KOPT-K1 (cell line): Measurements from ENCODE around the gene G3BP2.
"Not testable (repeated sequence)": the region's sequence is repeated elsewhere in the genome, so short reads cannot be mapped to it uniquely, and the experiment has no call there.

Experiments
- H3K27ac ChIP-seq: fragments of 200-600 bp; sonication (generic); 2 replicates; pipeline ENCODE4 v1.5.1; 2016; ENCODE audit warnings: antibody characterized with exemption, mild to moderate bottlenecking, low read depth, low read length; ENCODE audit not compliant: poor library complexity, severe bottlenecking
- H3K36me3 ChIP-seq: fragments of 200-600 bp; sonication (generic); 2 replicates; pipeline ENCODE4 v1.5.1; 2017; ENCODE audit warnings: antibody characterized with exemption, mild to moderate bottlenecking, low read length, moderate library complexity; ENCODE audit not compliant: insufficient read depth
- H3K9me3 ChIP-seq: fragments of 200-600 bp; sonication (generic); 2 replicates; pipeline ENCODE4 v1.5.1; 2017; ENCODE audit warnings: antibody characterized with exemption, low read length, mild to moderate bottlenecking; ENCODE audit not compliant: insufficient read depth, poor library complexity, severe bottlenecking

Gene G3BP2

DNA sequence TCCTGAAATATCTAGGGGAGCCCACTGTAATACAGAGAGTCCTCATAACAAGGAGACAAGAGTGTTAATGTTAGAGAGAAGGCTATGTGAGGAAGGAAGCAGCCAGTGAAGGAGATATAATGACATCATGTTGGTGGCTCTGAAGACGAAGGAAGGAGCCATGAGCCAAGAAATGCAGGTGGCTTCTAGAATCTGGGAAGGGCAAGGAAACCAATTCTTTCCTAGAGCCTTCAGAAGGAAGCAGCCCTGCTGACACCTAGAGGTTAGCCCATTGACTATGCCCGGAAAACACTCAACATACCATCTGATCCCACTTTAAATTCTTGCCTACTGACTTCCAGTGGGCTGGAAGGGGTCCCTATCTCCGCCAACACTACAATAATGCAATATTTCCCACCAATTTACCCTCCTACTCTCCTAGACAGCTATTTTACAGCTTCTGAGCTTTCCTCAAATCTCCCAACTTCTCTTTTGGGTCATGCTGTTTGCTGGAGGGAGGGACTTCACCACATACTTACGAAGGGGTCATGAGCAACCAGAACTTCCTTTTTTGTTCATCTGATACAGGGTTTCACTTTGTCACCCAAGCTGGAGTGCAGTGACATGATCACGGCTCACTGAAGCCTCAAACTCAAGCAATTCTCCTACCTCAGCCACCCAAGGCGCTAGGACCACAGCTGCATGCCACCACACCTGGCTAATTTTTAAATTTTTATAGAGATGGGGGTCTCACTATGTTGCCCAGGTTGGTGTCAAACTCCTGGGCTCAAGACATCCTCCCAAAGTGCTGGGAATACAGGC lies 25.2 kb upstream of the G3BP2 start:
- no peak overlapping the region for H3K27ac ChIP-seq
- H3K9me3 ChIP-seq = no peaks in the 10 kb centered on the region
- peaks cover 5% of the 10 kb centered on the region; the same call in 1 of the 2 replicates for H3K36me3 ChIP-seq

DNA sequence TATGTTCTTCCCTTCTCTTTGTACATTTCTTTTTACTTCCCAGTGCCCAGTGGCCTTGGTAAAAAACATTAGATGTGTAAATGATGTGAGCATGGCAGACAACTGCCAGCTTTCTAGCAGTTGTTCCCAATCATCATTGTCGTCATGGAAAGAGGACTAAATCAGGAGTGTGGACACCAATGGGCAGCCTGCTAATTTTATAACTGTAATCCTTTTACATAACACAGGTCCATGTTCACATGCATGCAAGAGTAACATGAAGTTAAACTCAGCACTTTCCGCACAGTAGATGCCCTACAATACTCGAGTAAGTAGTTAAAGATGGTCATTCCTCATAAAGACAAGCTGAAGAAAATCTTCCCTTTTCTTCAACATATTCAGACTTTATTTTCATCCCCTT lies 23.4 kb upstream of the G3BP2 start:
- H3K36me3 ChIP-seq = peaks cover 5% of the 10 kb centered on the region; the same call in 1 of the 2 replicates
- no peak overlapping the region for H3K27ac ChIP-seq
- H3K9me3 ChIP-seq = no peaks in the 10 kb centered on the region

DNA sequence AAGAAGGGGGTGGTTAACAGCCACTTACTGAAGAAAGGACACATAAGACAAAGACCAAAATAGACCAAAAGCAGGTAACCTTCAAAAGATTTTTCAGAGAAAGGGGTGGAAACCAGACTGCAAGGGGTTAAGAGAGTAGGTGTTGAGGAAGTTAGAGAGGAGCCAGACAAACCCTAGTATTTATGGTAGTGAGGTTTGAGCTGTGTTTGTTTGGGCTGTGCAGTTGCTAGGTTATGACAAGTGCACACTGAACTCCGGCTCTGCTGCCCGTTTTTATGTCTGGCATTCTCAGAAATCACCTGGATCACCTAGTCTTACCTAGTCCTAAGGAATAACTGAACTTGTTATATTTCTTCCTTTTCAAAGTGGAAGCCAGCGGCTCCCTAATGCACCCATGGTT lies 22.9 kb upstream of the G3BP2 start:
- peaks cover 5% of the 10 kb centered on the region; the same call in 1 of the 2 replicates for H3K36me3 ChIP-seq
- no peak overlapping the region for H3K27ac ChIP-seq
- H3K9me3 ChIP-seq = no peaks in the 10 kb centered on the region

DNA sequence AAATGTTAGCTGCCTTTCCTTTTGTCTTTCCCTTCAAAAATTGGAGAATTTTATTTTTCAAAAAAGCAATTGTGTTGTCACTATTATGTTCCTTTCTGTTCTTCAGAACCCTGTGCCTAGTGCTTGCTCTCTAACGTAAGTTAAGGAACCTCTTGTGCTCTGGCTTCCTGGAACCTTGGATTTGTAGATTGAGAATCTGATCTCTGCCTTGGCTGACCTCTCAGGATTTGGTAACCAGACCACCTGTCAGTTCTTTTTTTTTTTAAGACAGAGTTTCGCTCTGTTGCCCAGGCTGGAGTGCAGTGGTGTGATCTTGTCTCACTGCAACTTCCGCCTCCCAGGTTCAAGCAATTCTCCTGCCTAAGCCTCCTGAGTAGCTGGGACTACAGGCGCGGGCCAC lies 18.9 kb upstream of the G3BP2 start:
- not testable (repeated sequence) for H3K9me3 ChIP-seq, H3K27ac ChIP-seq, H3K36me3 ChIP-seq

GRCh38 chr4:75687125-75687524 lies 13.9 kb upstream of the G3BP2 start:
- H3K36me3 ChIP-seq, H3K27ac ChIP-seq, H3K9me3 ChIP-seq: not testable (repeated sequence)

GRCh38 chr4:75686346-75686745 lies 13.1 kb upstream of the G3BP2 start:
- Histone ChIP-seq H3K27ac (no peak overlapping the region), H3K9me3 (peaks cover 8% of the 10 kb centered on the region), H3K36me3 (no peaks in the 10 kb centered on the region)

DNA sequence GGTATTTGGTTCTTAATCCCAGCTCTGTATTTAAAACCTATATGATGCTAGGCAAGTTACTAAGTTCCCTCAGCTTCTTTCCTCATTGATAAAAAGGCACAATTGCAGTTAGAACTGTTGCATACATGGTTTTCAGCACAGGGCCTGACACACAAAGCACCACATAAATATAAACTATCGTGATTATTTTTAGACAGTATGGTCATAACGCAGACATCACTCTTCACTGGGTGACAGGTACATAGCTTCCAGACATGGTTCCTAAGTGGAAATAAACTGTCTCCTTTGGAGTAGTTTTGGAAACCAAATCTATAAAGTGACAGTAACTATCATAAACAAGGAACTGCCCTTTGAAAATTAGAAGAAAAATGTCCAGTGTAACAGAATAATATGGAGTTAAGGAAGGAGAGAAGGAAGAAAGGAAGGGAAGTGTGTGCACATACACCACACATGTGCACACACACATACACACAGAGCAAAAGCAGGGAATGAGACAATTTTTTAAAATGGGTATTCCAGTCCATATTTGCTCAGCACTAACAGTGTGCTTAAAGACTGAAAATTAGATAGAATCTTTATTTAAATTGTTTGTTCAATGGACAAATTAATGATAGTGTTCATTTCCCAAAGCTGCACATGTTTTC lies 12.5 kb upstream of the G3BP2 start:
- Histone ChIP-seq H3K9me3 (peaks cover 8% of the 10 kb centered on the region), H3K36me3 (no peaks in the 10 kb centered on the region), H3K27ac (no peak overlapping the region)

- Histone ChIP-seq H3K36me3 (no peaks in the 10 kb centered on the region), H3K9me3 (peaks cover 8% of the 10 kb centered on the region), H3K27ac (no peak overlapping the region)
These were observed 10.4 kb upstream of the G3BP2 start for GRCh38 chr4:75683482-75684155.

- Histone ChIP-seq H3K27ac (no peak overlapping the region), H3K36me3 (no peaks in the 10 kb centered on the region), H3K9me3 (no peaks in the 10 kb centered on the region)
These were observed 6.8 kb upstream of the G3BP2 start for GRCh38 chr4:75679876-75680575.

- H3K9me3 ChIP-seq = no peaks in the 10 kb centered on the region
- H3K36me3 ChIP-seq = no peaks in the 10 kb centered on the region
- H3K27ac ChIP-seq = no peak overlapping the region
These were observed 5.8 kb upstream of the G3BP2 start for GRCh38 chr4:75678965-75679364.

GRCh38 chr4:75678473-75678872 lies 5.3 kb upstream of the G3BP2 start:
- Histone ChIP-seq H3K9me3 (no peaks in the 10 kb centered on the region), H3K36me3 (no peaks in the 10 kb centered on the region), H3K27ac (no peak overlapping the region)

DNA sequence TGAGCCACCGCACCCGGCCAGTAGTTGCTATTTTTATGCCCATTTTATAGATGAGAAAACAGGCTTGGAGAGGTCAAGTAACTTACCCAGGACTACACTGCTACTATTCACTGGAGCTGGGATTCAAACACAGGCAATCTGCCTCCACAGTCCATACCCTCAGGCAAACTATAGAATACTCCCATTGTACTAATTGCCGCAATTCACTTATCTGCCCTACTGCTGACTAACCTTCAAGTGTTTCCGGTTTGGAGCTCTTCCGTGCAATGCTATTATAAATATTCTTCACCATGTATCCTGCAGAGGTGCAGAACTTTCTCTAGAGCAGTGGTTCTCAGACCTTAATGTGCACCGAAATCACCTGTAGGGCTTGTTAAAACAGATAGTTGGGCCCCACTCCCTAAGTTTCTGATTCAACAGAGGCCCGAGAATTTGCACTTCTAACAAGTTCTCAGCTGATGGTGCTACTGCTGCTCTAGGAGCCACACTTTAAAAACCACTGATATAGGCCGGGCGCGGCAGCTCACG lies 1.9 kb upstream of the G3BP2 start:
- 0 out of 2 replicates have a peak, but pooled peaks cover 3% of the 10 kb centered on the region for H3K36me3 ChIP-seq
- H3K9me3 ChIP-seq = no peaks in the 10 kb centered on the region
- H3K27ac ChIP-seq = no peak overlapping the region

- Histone ChIP-seq H3K36me3 (0 out of 2 replicates have a peak, but pooled peaks cover 5% of the 10 kb centered on the region), H3K27ac (peak overlapping the region; percentile 89), H3K9me3 (no peaks in the 10 kb centered on the region)
These were observed 733 bp upstream of the G3BP2 start for GRCh38 chr4:75673959-75674328.

GRCh38 chr4:75672461-75673026 lies 667 bp downstream of the G3BP2 start:
- Histone ChIP-seq H3K9me3 (no peaks in the 10 kb centered on the region), H3K36me3 (0 out of 2 replicates have a peak, but pooled peaks cover 5% of the 10 kb centered on the region), H3K27ac (peak overlapping the region; percentile 89)
